PC-9 (cell line): ENCODE results near the gene NUDCD3. TPM values are rescaled to one million over a fixed set of nuclear protein-coding genes. Genes with fewer than 3 reads are reported as not detected.
A peak's percentile ranks its signal among the peaks of the same experiment; 100 is the strongest.

ENCODE experiments used
- BruUV-seq: library from RNA; stranded (reverse); fragments of 400-500 nt; replicated peaks from 2 replicates; lab custom pipeline; 2021; lab: Mats Ljungman, UMichigan
- CTCF ChIA-PET: fragments of 300-600 bp; sonication (Branson Sonifier 250); formaldehyde crosslinking; loops from one replicate; lab custom pipeline; 2022; ENCODE audit warnings: antibody characterized with exemption; lab: Charles Lee
- POLR2A ChIA-PET: fragments of 300-600 bp; sonication (Branson Sonifier 250); formaldehyde crosslinking; loops from one replicate; lab custom pipeline; 2022; ENCODE audit warnings: antibody characterized with exemption; ENCODE audit not compliant: unreplicated experiment; lab: Charles Lee
- DNase-seq, 2 experiments: peaks; one replicate each; pipeline versions ENCODE4 v3.0.0 to v3.0.0-alpha.2; 2015 to 2022; ENCODE audit warnings: mixed read lengths in 1 of 2
- H2AFZ ChIP-seq: fragments of 200-600 bp; sonication (generic); 2 replicates; pipeline ENCODE4 v1.8.1; 2017; ENCODE audit warnings: antibody characterized with exemption
- H3F3A ChIP-seq: fragments of 200-600 bp; sonication (generic); 2 replicates; pipeline ENCODE4 v1.8.1; 2017; ENCODE audit warnings: antibody characterized with exemption, mild to moderate bottlenecking, low read depth; ENCODE audit not compliant: insufficient read depth
- H3K27ac ChIP-seq: fragments of 200-600 bp; sonication (generic); 2 replicates; pipeline ENCODE4 v1.6.1; 2016; ENCODE audit warnings: mixed run types
- H3K27me3 ChIP-seq: fragments of 200-600 bp; sonication (generic); 2 replicates; pipeline ENCODE4 v1.6.1; 2016; ENCODE audit warnings: low read depth, mixed run types; ENCODE audit not compliant: insufficient read depth
- H3K36me3 ChIP-seq: fragments of 200-600 bp; sonication (generic); 2 replicates; pipeline ENCODE4 v1.6.1; 2016; ENCODE audit warnings: low read depth, mixed run types
- H3K4me1 ChIP-seq: fragments of 200-600 bp; sonication (generic); replicated peaks from 2 replicates; pipeline ENCODE4 v1.6.1; 2016; ENCODE audit warnings: mixed run types; ENCODE audit not compliant: insufficient read depth
- H3K4me2 ChIP-seq: fragments of 200-600 bp; sonication (generic); 2 replicates; pipeline ENCODE4 v1.6.1; 2017; ENCODE audit warnings: mixed run types
- H3K4me3 ChIP-seq: fragments of 200-600 bp; sonication (generic); 2 replicates; pipeline ENCODE4 v1.6.1; 2016; ENCODE audit warnings: mixed run types
- H3K79me2 ChIP-seq: fragments of 200-600 bp; sonication (generic); 2 replicates; pipeline ENCODE4 v1.6.1; 2017; ENCODE audit warnings: low read depth, mixed run types
- H3K9me2 ChIP-seq: fragments of 200-600 bp; sonication (generic); 2 replicates; pipeline ENCODE4 v1.8.1; 2017; ENCODE audit warnings: mild to moderate bottlenecking; ENCODE audit not compliant: insufficient read depth
- H3K9me3 ChIP-seq: fragments of 200-600 bp; sonication (generic); 2 replicates; pipeline ENCODE4 v1.8.1; 2016; ENCODE audit warnings: low read depth; ENCODE audit not compliant: insufficient read depth
- H4K20me1 ChIP-seq: fragments of 200-600 bp; sonication (generic); 2 replicates; pipeline ENCODE4 v1.8.1; 2017; ENCODE audit not compliant: insufficient read depth
- CTCF ChIP-seq: fragments of 200-600 bp; sonication (generic); conservative IDR thresholded peaks from 2 replicates; pipeline ENCODE4 v1.6.1; 2017; ENCODE audit warnings: mixed run types, antibody characterized with exemption, mild to moderate bottlenecking, moderate library complexity
- EZH2 ChIP-seq: fragments of 200-600 bp; sonication (generic); IDR thresholded peaks from 2 replicates; pipeline ENCODE4 v1.8.0; 2017; ENCODE audit warnings: antibody characterized with exemption, low read depth
- intact Hi-C: fragments of 100-400 bp; cut with micrococcal nuclease; formaldehyde crosslinking; loops from one replicate; pipeline ENCODE4 v1.10.0; 2022; ENCODE audit not compliant: unreplicated experiment
- total RNA-seq: library from RNA; stranded (reverse); gene quantifications from 2 replicates; pipeline ENCODE4 v1.2.3, GENCODE V29; 2021

The NUDCD3 gene
- total RNA-seq, 1 experiment from 2014 or later, result 149 TPM

DNA sequence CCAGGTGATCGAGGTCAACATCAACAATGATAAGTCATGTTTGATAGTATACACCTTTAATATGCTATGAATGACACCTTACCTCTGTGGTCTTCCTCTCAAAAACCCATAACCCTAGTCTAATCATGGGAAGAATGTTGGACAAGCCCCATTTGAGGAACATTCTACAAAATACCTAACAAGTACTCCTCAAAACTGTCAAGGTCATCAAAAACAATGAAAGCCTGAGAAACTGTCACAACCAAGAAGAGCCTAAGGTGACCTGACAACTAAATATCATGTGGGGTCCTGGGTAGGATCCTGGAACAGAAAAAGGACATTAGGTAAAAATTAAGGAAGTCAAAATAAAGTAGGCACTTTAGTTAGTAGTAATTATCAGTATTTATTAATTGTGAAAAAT, 5.9 kb upstream of the NUDCD3 start:
- POLR2A ChIA-PET, result no interaction called here
- no peaks in the 10 kb centered on the region for H3K36me3 ChIP-seq
- CTCF ChIA-PET, result no interaction called here
- TF ChIP-seq EZH2, result no peak
- no peak for TF ChIP-seq CTCF
- no peaks in the 10 kb centered on the region for H3K79me2 ChIP-seq
- intact Hi-C loops, result no loop called here
- H3K9me2 ChIP-seq, result no peaks in the 10 kb centered on the region
- BruUV-seq, result no TSS peak
- no peak overlapping the region for H3K4me3 ChIP-seq
- H3K9me3 ChIP-seq, result no peaks in the 10 kb centered on the region
- H3K27me3 ChIP-seq, result no peaks in the 10 kb centered on the region
- no peaks in the 10 kb centered on the region for H4K20me1 ChIP-seq
- H3K27ac ChIP-seq, result no peak overlapping the region
- H3K4me1 ChIP-seq, result peaks cover 4% of the 10 kb centered on the region; the same call in 1 of the 2 replicates
- H3F3A ChIP-seq, result no peaks in the 10 kb centered on the region; the same call in 1 of the 2 replicates
- no peak overlapping the region for H3K4me2 ChIP-seq
- H2AFZ ChIP-seq, result no peak overlapping the region
- DNase-seq, result no peak

- BruUV-seq, result no TSS peak
- no peaks in the 10 kb centered on the region for H3K9me2 ChIP-seq
- H3K36me3 ChIP-seq, result no peaks in the 10 kb centered on the region
- H3K27me3 ChIP-seq, result no peaks in the 10 kb centered on the region
- no peak overlapping the region for H3K4me3 ChIP-seq
- intact Hi-C loops, result no loop called here
- no peak for DNase-seq
- CTCF ChIA-PET, result no interaction called here
- no peaks in the 10 kb centered on the region for H3K9me3 ChIP-seq
- no peaks in the 10 kb centered on the region; the same call in none of the 2 replicates for H3F3A ChIP-seq
- POLR2A ChIA-PET, result no interaction called here
- H3K4me2 ChIP-seq, result no peak overlapping the region
- H3K27ac ChIP-seq, result no peak overlapping the region
- peaks cover 3% of the 10 kb centered on the region for H3K79me2 ChIP-seq
- no peak for TF ChIP-seq EZH2
- peaks cover 7% of the 10 kb centered on the region; the same call in 1 of the 2 replicates for H3K4me1 ChIP-seq
- no peak overlapping the region for H2AFZ ChIP-seq
- H4K20me1 ChIP-seq, result no peaks in the 10 kb centered on the region
Observed at GRCh38 chr7:44494960-44495359, 4.5 kb upstream of the NUDCD3 start.

DNA sequence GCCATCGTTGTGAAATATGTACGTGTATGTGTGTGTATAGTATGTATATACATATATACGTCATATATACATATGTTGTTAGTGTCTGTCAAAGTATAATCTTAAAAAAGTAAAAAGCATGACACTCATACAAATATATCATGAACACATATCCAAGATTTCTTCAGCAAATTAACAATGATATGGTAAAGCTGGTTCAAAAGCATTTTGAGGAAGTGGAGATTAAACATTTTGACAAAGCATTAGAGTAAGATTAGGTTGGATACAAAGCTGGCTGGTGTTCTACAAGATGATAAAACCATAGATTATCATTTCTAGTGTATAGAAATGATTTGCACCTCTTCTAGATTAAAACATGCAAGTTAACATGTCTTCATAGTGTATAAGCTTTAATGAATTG, 771 bp upstream of the NUDCD3 start:
- Histone ChIP-seq H3K4me3 (peak overlapping the region; percentile 86), H3K9me2 (no peaks in the 10 kb centered on the region), H3K27ac (peak overlapping the region; percentile 92), H3K27me3 (no peaks in the 10 kb centered on the region), H3K79me2 (peaks cover 40% of the 10 kb centered on the region), H3F3A (no peaks in the 10 kb centered on the region; the same call in none of the 2 replicates), H3K4me2 (peak overlapping the region; percentile 81), H4K20me1 (peaks cover 32% of the 10 kb centered on the region), H3K36me3 (0 out of 2 replicates have a peak, but pooled peaks cover under 1% of the 10 kb centered on the region), H3K4me1 (peaks cover 27% of the 10 kb centered on the region), H3K9me3 (no peaks in the 10 kb centered on the region), H2AFZ (peak overlapping the region; percentile 98)
- intact Hi-C loops, result no loop called here
- no TSS peak for BruUV-seq
- CTCF ChIA-PET, result interaction anchor here (2.1 kb wide), 1 partner anchor 73 kb away, joined by 7 read pairs; no protein-coding TSS in a partner anchor
- TF ChIP-seq CTCF (no peak), EZH2 (no peak)
- no peak for DNase-seq
- POLR2A ChIA-PET, result interaction anchor here (0.5 kb wide), 1 partner anchor 622 kb away, joined by 4 read pairs; the partner anchor contains the start of gene MRPS24
